H1 (cell line): Measurements from ENCODE around the gene MPHOSPH10. TPM values are rescaled to one million over a fixed set of nuclear protein-coding genes. Genes with fewer than 3 reads are reported as not detected.

Experiments
- EZH2 ChIP-seq: fragments of 200-600 bp; sonication (generic); IDR thresholded peaks from 2 replicates; pipeline ENCODE4 v1.7.1; 2012; ENCODE audit warnings: low read depth, mild to moderate bottlenecking, moderate library complexity, low read length, inconsistent platforms; ENCODE audit not compliant: severe bottlenecking
- POLR2AphosphoS5 ChIP-seq: IDR thresholded peaks from 2 replicates; pipeline ENCODE4 v1.6.1; 2011; ENCODE audit warnings: low read depth, low read length
- POU5F1 ChIP-seq: IDR thresholded peaks from 2 replicates; pipeline ENCODE4 v1.6.1; 2011; ENCODE audit warnings: low read depth, mild to moderate bottlenecking, low read length, moderate library complexity
- RXRA ChIP-seq: IDR thresholded peaks from 2 replicates; pipeline ENCODE4 v1.6.1; 2011; ENCODE audit warnings: low read depth, mild to moderate bottlenecking, low read length, moderate library complexity; ENCODE audit not compliant: insufficient read depth
- SAP30 ChIP-seq: fragments of 300-600 bp; sonication (generic); IDR thresholded peaks from 2 replicates; pipeline ENCODE4 v1.7.1; 2012; ENCODE audit warnings: low read length, moderate library complexity, mild to moderate bottlenecking, inconsistent platforms; ENCODE audit not compliant: insufficient read depth, insufficient replicate concordance
- SIRT6 ChIP-seq: IDR thresholded peaks from one replicate; pipeline ENCODE4 v1.7.1; 2012; ENCODE audit warnings: low read length, inconsistent platforms
- polyA plus RNA-seq, 7 experiments: library from polyadenylated mRNA; depleted of rRNA in 3 of 7; stranded (reverse) in 5 of 7; unstranded in 2 of 7; fragments of >200 nt in 5 of 7; fragments of 200-250 nt in 2 of 7; gene quantifications; 1 replicate in 5 of 7; 2 replicates in 1 of 7; 4 replicates in 1 of 7; pipeline versions ENCODE4 v1.2.1 to v1.2.3, GENCODE V29; 2011 to 2013; ENCODE audit warnings: missing spikeins in 2 of 7, mixed read lengths in 2 of 7
- total RNA-seq: library from RNA; stranded (reverse); fragmentation: NEBNext Ultra II Directional; extraction: Animal tissue kit (Norgen Biotek cat#: 25700); gene quantifications from 2 replicates; pipeline ENCODE4 v1.2.1, GENCODE V29; 2021

The MPHOSPH10 gene
- total and polyA plus RNA-seq, 2 of the 8 experiments (the other 6 are each of a cell fraction or from before 2014, with no cell fraction given) = 4.5 to 39.1 TPM

- no peak for TF ChIP-seq SAP30
- no peak for TF ChIP-seq SIRT6
- no peak for TF ChIP-seq POU5F1
- TF ChIP-seq EZH2 = no peak
- TF ChIP-seq POLR2AphosphoS5 = no peak
- no peak for TF ChIP-seq RXRA
Observed at GRCh38 chr2:71125506-71126294, 4.7 kb upstream of the MPHOSPH10 start (continued).
